Activated naive CD4-positive, alpha-beta T cell treated with anti-CD3 and anti-CD28 coated beads, Interleukin-2, amount 50 U/mL, for 16 hours (primary cell): ENCODE results near the gene CORO1A.
"Not testable (repeated sequence)": the region's sequence is repeated elsewhere in the genome, so short reads cannot be mapped to it uniquely, and the experiment has no call there.

ENCODE experiments used
- DNase-seq: peaks from one replicate; pipeline ENCODE4 v3.0.0-alpha.2; 2020

CORO1A gene

DNA sequence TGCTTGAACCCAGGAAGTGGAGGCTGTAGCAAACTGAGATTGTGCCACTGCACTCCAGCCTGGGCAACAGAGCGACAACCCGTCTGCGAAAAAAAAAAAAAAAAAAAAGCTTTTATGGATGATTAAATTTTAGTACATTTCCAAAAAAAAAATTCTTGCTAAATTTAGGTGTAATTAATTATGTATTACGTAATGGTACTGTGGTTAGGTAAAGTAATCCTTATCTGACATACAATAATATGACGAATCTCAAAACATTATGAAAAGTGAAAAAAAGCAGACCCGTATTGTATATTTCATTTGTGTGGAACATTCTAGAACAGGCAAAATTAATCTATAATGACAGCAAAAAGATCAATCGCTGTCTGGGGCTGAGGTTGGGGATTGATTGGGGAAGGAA lies 10.3 kb upstream of the CORO1A start:
- DNase-seq: no peak

DNA sequence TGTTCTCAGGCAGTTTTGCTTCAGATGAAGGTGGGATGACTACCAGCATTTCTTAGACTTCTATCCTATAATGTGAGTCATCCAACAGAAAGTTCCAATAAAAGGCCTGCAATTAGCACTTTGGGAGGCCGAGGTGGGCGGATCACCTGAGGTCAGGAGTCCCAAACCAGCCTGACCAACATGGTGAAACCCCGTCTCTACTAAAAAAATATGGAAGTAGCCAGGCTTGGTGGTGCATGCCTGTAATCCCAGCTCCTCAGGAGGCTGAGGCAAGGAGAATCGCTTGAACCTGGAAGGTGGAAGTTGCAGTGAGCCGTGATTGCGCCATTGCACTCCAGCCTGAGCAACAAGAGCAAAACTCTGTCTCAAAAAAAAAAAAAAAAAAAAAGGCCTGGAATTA lies 6.5 kb upstream of the CORO1A start:
- DNase-seq: not testable (repeated sequence)

DNA sequence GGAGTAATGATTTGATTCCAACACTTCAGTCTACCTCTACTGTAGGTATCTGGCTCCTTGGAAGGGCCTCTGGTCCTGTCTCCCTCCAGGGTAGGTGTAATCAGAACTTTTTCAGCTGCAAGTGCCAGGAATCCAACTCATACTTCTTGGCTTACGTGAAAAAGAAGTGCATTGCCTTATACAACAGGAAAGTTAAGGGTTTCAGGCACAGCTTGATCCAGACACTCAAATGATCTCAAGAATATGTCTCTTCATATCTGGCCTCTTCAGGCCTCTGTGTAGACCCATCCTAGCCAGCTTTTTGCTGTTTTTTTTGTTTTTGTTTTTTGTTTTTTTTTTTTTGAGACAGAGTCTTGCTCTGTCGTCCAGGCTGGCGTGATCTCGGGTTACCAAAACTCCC lies 4.2 kb upstream of the CORO1A start:
- no peak for DNase-seq

DNA sequence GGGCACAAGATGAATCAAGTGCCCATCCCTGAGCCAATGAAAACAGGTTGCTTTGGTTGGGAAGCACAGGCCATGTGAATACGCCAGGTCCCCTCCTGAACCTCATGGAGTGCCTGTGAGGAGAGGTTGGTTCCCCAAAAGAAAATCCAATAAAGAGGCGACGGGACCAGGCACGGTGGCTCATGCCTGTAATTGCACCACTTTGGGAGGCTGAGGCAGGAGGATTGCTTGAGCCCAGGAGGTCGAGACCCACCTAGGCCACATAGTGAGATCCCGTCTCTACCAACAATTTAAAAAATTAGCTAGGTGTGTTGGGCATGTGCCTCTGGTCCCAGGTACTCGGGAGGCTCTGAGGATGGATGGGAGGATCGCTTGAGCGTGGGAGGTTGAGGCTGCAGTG lies 3.5 kb upstream of the CORO1A start:
- DNase-seq: no peak

DNA sequence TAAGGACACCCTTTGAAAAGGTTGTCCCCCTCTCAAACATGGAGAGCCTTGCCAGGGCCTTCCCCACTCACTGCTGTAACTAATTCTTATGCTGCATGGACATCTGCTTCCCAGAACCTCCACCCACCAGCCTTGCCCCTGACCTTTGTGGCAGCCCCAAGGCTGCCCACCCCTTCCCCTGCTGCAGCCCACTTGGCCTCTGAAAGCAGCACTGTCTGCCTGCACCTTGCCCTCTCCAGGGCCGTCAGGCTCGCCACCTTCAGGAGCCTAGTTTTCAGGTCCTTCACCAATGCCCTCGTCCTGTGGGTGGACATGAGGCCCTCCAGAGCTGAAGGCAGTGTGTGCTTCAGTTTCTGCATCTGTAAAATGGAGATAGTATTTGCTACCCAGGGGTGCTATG lies 2.7 kb upstream of the CORO1A start:
- DNase-seq: no peak

DNA sequence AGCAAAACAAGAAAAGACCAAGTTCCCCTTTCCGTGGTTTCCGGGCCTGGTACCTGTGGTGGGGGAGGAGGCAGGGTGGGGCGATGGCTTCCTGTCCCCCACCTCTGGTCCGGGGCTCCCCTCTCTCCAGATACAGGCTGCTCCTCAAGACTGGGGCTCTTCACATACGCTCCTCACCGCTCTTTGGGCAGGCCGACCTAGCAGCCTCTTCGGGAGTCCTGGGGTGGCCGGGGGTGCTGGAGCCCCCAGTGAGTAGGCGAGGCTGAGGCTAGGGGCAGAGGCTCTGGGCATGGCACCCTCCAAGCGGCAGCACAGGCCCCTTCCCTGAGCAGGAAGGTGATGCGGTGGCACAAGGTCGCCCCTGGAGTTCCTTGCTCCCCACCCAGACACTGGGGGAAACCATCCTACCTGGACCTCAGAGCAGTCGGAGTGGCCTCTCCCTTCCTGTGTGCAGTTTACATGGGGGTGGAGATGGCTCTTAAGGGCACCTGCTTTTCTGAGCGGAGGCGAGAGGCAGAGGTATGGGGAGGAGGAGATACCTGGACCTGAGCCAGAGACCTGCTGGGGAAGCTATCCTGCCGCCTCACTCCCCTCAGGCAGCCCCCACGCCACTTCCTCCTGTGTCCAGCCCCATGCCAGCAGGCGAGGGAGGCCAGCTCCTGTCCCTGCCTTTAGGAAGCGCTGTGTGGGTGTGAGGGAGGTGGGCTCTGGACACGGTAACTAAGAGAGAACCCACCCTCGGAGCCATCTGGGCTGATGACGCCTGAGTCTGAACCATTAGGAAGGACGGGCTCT lies 891 bp downstream of the CORO1A start:
- peak; percentile 57 for DNase-seq

DNA sequence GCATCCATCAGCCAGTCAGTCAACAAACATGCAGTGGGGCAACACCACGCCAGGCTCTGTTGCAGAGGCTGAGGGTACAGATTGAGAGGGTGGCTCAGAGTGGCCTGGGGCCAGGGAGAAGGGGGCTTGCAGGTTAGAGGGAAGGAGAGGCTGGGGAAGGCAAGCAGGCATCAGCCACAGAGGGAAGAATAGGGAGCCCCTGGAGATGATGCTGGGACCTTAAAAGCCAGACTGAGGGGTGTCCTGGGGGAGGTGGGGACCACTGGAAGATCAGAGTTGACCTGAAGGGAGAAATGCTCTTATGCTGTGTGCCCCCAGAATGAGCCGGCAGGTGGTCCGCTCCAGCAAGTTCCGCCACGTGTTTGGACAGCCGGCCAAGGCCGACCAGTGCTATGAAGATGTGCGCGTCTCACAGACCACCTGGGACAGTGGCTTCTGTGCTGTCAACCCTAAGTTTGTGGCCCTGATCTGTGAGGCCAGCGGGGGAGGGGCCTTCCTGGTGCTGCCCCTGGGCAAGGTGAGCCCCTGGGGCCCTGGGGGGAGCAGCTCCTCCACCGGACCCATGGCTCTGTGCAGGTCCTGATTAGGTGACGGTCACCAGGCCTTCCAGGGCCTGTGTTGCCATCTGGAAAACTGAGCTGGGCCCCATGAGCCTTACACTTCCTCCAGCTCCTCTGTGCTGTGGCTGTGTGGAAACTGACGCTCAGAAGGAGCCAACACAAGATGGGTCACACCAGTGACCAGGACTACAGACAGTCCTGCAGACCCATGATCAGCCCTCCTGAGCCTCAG lies 1.7 kb downstream of the CORO1A start:
- peak; percentile 21 for DNase-seq

DNA sequence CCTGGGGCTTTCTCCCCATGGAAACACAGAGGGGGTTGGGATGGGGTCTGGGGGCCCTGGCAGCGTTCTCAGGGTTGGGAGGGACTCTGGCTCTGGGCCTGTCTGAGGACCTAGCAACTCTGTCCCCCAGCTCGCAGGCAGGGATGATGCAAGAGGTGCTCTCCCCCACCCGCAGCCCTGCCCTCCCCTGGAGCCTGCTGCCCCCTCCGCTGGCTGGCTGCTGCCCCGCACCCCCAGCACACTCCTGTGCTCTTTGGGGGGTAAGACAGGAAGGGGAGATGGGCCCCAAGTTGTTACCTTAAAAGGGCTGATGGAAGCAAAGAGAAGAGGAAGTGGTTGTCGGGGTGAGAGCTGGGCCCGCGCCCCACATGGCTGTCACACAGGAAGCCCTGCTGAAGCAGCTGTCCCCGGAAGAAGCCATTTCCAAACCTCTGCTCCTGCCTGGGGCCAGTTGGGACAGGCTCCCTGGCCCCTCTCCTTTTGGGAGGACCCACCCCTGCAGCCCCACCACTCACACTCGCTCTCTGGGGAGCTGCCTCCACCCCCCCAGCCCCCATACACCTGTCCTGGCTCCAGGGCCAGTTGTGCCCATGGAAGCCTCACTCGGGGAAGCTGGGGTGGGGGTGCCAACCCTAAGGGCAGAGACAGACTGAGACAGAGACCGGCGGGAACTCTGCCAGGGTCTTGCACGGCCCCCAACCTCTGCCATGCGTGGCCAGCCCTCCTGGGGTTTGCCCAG lies 2.5 kb downstream of the CORO1A start:
- peak; percentile 76 for DNase-seq

DNA sequence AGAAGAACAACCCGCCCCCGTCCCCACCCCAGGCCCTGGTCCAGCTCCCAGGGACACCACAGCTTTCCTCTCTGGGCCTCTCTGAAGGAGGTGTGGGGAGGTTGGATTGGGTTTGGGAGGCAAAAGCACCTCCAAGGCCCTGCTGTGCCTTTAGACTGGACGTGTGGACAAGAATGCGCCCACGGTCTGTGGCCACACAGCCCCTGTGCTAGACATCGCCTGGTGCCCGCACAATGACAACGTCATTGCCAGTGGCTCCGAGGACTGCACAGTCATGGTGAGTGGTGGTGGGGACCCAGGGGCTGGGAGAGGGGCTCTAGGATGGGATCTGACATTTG lies 3.0 kb downstream of the CORO1A start:
- DNase-seq: peak; percentile 28

DNA sequence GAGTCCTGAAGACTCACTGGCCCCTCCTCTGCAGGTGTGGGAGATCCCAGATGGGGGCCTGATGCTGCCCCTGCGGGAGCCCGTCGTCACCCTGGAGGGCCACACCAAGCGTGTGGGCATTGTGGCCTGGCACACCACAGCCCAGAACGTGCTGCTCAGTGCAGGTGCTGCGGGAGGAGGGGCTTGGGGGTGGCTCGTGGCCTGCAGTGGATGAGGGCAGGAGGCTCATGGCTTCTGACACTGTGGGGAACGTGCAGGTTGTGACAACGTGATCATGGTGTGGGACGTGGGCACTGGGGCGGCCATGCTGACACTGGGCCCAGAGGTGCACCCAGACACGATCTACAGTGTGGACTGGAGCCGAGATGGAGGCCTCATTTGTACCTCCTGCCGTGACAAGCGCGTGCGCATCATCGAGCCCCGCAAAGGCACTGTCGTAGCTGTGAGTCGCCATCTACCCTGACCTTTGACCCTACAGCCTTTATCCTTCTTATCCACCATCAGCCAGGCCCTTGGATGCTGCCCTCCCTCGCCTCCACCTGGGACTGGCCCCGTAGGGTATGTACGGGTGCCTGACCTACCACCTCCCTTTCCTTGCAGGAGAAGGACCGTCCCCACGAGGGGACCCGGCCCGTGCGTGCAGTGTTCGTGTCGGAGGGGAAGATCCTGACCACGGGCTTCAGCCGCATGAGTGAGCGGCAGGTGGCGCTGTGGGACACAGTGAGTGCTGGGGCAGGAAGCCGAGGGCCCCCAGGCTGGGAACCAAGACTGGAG lies 3.6 kb downstream of the CORO1A start:
- peak; percentile 90 for DNase-seq

DNA sequence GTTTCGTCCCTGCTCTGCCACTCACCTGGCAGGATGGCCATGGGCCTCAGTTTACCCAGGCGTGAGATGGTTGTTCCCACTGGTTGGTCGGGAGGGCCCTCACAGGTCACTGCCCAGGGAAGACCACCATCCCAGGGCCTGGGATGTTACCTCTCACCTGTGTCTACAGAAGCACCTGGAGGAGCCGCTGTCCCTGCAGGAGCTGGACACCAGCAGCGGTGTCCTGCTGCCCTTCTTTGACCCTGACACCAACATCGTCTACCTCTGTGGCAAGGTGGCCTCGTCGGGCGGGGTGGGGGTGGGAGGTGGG lies 4.1 kb downstream of the CORO1A start:
- DNase-seq: no peak

DNA sequence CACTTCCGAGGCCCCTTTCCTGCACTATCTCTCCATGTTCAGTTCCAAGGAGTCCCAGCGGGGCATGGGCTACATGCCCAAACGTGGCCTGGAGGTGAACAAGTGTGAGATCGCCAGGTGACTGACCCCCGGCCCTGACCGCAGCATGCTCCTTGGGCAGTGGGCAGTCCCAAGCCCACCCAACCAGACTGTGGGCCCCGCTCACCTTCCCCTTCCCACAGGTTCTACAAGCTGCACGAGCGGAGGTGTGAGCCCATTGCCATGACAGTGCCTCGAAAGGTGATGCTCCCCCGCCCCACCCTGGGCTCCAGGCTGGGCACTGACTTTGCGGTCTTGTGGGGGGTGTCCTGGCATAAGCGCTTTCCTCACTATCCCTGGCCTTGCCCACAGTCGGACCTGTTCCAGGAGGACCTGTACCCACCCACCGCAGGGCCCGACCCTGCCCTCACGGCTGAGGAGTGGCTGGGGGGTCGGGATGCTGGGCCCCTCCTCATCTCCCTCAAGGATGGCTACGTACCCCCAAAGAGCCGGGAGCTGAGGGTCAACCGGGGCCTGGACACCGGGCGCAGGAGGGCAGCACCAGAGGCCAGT lies 4.7 kb downstream of the CORO1A start:
- no peak for DNase-seq

DNA sequence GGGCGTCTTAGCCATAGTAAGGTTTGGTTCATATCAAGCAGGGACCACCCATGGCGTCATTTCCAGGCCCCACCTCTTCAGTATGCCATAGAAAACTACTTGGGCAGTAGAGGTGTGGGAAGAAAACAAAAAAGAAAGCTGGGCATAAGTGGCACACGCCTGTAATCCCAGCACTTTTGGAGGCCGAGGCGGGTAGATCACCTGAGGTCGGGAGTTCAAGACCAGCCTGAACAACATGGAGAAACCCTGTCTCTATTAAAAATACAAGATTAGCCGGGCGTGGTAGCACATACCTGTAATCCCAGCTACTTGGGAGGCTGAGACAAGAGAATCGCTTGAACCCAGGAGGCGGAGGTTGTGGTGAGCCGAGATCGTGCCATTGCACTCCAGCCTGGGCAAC lies 7.8 kb downstream of the CORO1A start:
- not testable (repeated sequence) for DNase-seq

DNA sequence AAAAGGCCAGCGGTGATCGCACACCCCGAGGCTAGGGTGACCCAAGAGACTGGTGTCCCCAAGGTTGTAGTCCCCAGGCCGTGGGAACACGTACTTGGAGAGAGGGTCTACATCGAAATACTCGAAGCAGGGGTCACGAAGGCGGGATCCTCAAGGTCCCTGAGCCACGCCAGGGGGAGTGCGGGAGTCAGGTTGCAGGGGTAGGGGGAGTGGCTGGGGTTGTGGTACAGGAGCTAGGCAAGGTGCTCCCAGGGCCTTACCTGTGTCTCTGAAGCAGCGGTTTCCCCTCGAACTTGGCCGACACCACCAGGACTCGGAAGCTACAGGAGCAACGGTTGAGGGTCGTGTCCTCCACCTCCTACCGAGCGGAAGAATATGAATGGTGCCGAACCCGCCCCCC lies 9.7 kb downstream of the CORO1A start:
- not testable (repeated sequence) for DNase-seq

DNA sequence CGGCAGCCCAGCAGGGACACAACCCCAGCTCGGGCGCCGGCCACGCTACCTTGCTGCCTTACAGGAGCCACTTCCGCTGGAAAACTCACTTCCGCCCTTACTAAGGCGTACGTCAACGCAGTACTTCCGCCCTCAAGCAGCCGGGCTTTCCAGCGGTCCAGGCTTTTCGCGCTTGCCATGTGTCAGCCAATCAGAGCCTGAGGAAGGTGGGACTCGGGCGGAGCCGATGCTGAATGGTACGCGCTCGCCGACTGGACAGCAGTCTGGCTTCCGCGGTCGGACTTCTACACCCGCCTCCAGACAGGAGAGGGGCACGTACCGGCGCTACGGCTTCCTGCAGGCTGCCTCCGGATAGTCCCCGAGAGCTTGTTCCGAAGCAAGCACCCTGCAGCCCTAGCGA lies 10.2 kb downstream of the CORO1A start, which contains the start of the genes BOLA2B and SLX1A:
Gene BOLA2B (minus strand): TSS at position 52 of the 400 bp plus-strand sequence. CDS start 71 bp downstream, outside the sequence.
Gene SLX1A (plus strand): TSS at position 261 of the 400 bp plus-strand sequence. CDS start 210 bp downstream, outside the sequence.
- not testable (repeated sequence) for DNase-seq

DNA sequence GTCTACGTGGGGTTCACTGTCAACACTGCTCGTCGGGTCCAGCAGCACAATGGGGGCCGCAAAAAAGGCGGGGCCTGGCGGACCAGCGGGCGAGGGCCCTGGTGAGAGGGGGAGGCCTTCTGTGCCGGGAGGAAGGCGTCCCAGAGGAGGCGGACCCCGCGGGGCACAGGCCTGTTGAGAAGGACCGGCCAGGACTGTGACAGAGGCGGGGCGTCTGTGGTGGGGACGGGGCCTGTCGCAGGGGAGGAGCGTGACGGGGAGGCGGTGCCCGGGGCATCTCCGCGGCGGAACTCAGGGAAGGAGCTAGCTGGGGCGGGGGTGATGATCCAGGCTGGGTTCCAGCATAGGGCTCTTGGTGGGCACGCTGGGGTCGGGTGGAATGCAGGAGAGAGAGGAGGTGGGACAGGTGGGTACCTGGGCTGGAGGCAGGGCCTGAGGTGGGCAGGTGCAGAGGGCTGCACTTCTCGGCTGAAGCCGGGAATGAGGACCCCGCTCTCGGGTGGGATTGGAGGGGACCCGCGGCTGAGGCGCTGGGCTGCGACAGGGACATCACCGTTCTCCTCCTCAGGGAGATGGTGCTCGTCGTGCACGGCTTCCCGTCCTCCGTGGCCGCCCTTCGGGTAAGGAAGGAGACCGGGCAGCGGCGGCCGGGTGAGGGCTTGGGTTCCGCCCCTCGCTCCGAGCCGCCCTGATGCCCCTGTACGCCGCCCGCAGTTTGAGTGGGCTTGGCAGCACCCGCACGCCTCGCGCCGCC lies 10.9 kb downstream of the CORO1A start:
- not testable (repeated sequence) for DNase-seq

DNA sequence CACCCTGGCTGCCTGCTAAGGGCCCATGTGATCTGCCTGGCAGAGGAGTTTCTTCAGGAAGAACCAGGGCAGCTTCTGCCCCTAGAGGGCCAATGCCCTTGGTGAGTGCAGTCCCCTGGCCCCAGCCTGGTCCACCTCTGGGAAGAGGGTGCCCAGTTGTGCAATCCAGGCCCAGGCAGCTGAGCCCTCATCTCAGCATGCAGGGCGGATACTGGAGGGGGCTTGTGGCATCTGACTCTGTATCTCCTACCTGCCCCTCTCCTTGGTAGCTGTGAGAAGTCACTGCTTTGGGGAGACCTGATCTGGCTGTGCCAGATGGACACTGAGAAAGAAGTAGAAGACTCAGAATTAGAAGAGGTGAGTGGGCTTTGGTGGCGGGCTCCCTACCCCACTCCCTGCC lies 13.6 kb downstream of the CORO1A start:
- DNase-seq: not testable (repeated sequence)

DNA sequence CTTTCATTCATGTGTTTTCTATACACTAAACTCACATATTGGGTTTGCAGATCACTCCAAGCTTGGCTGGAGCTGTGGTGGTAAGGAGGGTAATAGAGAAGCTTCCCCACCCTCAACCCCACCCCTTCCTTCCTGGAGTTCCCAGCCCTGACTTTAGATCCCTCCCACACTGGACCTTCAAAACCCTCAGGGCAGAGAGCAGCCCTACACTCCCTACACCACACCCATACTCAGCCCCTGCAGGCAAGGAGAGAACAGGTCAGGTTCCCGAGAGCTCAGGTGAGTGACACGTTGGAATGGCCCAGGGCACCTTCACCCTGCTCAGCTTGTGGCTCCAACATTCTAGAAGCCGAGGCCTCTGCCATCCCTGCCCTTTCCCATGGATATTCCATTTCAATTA lies 15.6 kb downstream of the CORO1A start, which contains the start of gene SULT1A3:
Gene SULT1A3 (plus strand): TSS at position 207 of the 400 bp plus-strand sequence. CDS start 1,474 bp downstream, outside the sequence.
- DNase-seq: not testable (repeated sequence)

DNA sequence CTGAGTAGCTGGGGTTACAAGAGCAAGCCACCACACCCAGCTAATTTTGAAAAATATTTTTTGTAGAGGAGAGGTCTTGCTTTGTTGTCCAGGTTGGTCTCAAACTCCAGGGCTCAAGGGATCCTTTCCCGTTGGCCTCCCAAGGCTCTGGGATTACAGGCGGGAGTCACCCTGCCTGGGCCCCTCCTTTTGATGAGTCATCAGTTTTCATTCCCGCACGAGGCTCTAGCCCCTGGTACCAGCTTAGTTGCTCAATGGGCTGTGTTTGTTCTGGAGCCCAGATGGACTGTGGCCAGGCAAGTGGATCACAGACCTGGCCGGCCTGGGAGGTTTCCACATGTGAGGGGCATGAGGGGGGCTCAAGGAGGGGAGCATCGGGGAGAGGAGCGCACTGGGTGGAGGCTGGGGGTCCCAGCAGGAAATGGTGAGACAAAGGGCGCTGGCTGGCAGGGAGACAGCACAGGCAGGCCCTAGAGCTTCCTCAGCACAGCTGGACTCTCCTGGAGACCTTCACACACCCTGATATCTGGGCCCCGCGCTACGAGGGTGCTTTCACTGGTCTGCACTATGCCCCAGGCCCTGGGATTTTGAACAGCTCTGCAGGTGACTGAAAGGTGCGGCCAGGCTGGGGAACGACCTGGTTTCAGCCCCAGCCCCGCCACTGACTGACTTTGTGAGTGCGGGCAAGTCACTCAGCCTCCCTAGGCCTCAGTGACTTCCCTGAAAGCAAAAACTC lies 16.4 kb downstream of the CORO1A start:
- not testable (repeated sequence) for DNase-seq

DNA sequence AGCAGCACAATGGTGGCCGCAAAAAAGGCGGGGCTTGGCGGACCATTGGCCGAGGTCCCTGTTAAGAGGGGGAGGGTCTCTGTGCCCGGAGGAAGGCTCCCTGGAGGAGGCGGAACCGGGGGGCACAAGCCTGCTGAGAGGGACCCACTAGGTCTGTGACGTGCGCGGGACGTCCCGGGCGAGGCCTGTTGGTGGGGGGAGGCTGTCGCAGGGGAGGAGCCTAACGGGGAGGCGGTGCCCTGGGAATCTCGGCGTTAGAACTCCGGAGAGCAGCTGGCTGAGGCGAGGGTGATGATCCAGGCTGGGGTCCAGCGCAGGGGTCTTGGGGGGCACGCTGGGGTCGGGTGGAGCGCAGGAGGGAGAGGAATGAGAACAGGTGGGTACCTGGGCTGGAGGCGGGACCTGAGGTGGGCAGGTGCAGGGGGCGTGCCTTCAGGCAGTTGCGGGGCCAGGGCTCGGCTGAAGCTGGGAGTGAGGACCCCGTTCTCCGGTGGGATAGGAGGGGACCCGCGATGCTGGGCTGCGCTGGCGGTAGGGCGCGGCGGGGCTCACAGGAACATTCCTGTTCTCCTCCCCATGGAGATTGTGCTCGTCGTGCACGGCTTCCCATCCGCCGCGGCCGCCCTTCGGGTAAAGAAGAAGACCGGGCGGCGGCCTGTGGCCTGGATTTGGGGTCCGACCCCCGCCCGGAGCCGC lies 22.3 kb downstream of the CORO1A start:
- DNase-seq: not testable (repeated sequence)
